ENCODE data around the gene CACNA1C. TPM values are rescaled to one million over a fixed set of nuclear protein-coding genes. Genes with fewer than 3 reads are reported as not detected.

CACNA1C gene
- total RNA-seq, 1 experiment from 2014 or later = 1.1 TPM

DNA sequence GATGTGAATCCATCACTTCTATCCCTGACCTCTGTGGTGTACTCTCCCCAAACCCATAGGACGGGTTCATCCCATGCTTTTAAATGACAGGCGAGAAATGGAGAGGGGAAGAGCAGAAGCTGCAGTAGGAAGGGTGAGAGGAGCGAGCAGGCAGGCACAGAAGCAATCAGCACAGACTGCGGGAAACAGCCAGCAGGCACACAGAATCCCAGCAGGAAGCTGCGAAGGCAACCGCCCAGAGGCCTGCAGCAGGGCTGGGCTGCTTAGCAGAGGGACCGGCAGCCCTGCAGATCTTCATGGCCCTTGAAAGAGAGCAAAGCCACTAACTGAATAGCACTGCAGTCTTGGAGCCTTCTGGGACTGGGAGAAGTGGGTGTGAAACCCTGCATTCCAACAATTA lies 455.0 kb downstream of the CACNA1C start:
- no peaks in the 10 kb centered on the region for H3K36me3 Mint-ChIP-seq (ENCODE audit: insufficient read depth in 1 of 3, low read depth in 3 of 3)
- H3K9ac ChIP-seq (ENCODE audit: extremely low read depth, insufficient read length, low read length) = no peak overlapping the region
- H3K4me2 ChIP-seq (ENCODE audit: insufficient read depth, insufficient read length, low read length) = no peak overlapping the region
- H2BK15ac ChIP-seq (ENCODE audit: low read depth, low read length) = no peak overlapping the region
- no peak overlapping the region for H4K91ac ChIP-seq (ENCODE audit: insufficient read length, low read depth, low read length)
- no peak overlapping the region for H3K27ac Mint-ChIP-seq
- no peak overlapping the region for H2BK20ac ChIP-seq (ENCODE audit: low read depth, low read length, poor library complexity, severe bottlenecking)
- H3K23me2 ChIP-seq (ENCODE audit: insufficient read length, low read depth, low read length, poor library complexity, severe bottlenecking) = no peaks in the 10 kb centered on the region
- H3T11ph ChIP-seq (ENCODE audit: low read length) = no peak overlapping the region
- no peak overlapping the region for H2BK5ac ChIP-seq (ENCODE audit: insufficient read length, low read length)
- no peak overlapping the region for H2BK12ac ChIP-seq (ENCODE audit: insufficient read length, low read depth, low read length)
- H3K4me1 ChIP-seq (ENCODE audit: insufficient read depth, low read length) = no peaks in the 10 kb centered on the region
- H3K79me1 ChIP-seq (ENCODE audit: insufficient read depth, low read depth, low read length, poor library complexity, severe bottlenecking) = no peaks in the 10 kb centered on the region
- H3K18ac ChIP-seq (ENCODE audit: insufficient read length, low read depth, low read length) = no peak overlapping the region
- TF ChIP-seq, protein P1, sequence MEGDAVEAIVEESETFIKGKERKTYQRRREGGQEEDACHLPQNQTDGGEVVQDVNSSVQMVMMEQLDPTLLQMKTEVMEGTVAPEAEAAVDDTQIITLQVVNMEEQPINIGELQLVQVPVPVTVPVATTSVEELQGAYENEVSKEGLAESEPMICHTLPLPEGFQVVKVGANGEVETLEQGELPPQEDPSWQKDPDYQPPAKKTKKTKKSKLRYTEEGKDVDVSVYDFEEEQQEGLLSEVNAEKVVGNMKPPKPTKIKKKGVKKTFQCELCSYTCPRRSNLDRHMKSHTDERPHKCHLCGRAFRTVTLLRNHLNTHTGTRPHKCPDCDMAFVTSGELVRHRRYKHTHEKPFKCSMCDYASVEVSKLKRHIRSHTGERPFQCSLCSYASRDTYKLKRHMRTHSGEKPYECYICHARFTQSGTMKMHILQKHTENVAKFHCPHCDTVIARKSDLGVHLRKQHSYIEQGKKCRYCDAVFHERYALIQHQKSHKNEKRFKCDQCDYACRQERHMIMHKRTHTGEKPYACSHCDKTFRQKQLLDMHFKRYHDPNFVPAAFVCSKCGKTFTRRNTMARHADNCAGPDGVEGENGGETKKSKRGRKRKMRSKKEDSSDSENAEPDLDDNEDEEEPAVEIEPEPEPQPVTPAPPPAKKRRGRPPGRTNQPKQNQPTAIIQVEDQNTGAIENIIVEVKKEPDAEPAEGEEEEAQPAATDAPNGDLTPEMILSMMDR (conservative IDR thresholded peaks at IDR 0.05) = no peak
- H3K14ac ChIP-seq (ENCODE audit: insufficient read depth, low read length) = no peak overlapping the region
- H4K5ac ChIP-seq (ENCODE audit: insufficient read length, low read depth, low read length) = no peak overlapping the region
- no peak overlapping the region for H3K27ac ChIP-seq (ENCODE audit: insufficient read length, low read depth, low read length)
- no peaks in the 10 kb centered on the region for H3K27me3 ChIP-seq (ENCODE audit: insufficient read depth, low read length)
- no peaks in the 10 kb centered on the region for H3K9me3 Mint-ChIP-seq
- H3K4ac ChIP-seq (ENCODE audit: low read depth, low read length) = no peak overlapping the region
- no peak overlapping the region for H2AFZ ChIP-seq (ENCODE audit: low read length)
- H4K20me1 ChIP-seq (ENCODE audit: control insufficient read depth, insufficient read depth, insufficient read length) = no peaks in the 10 kb centered on the region
- no peak overlapping the region for H3K4me3 Mint-ChIP-seq
- peaks cover 4 to 10% of the 10 kb centered on the region in 2 experiments for H3K4me1 Mint-ChIP-seq
- H3K79me2 ChIP-seq (ENCODE audit: insufficient read depth, low read length) = no peaks in the 10 kb centered on the region
- no peaks in the 10 kb centered on the region; the same call in none of the 2 replicates for H3K27me3 Mint-ChIP-seq (ENCODE audit: low read depth)
- no peaks in the 10 kb centered on the region for H3K9me3 ChIP-seq (ENCODE audit: control insufficient read depth, low read depth, low read length)
- no peak overlapping the region for H3K56ac ChIP-seq (ENCODE audit: insufficient read length, low read depth, low read length)
- H2AK5ac ChIP-seq (ENCODE audit: insufficient read length, low read length) = no peak overlapping the region
- H2BK120ac ChIP-seq (ENCODE audit: low read depth, low read length, poor library complexity, severe bottlenecking) = no peak overlapping the region
- peak; percentile 52 for DNase-seq
- WGBS (ENCODE audit: extremely low coverage, insufficient read length, low lambda C conversion rate) = no CpG with 5 or more reads among the region's 7 CpGs
- no peak overlapping the region for H4K8ac ChIP-seq (replicated peaks; ENCODE audit: insufficient read length, low read depth, low read length)
- no peak overlapping the region for H3K23ac ChIP-seq (ENCODE audit: insufficient read length, low read depth, low read length)

Measured in H9 (cell line).